DMS53 treated with DMSO at 0.1 percent for 48 hours (cell line): ENCODE measurements around the gene EDAR.

Experiments
- DNase-seq: peaks from one replicate; lab custom pipeline; 2025; ENCODE audit not compliant: unreplicated experiment; lab: John Stamatoyannopoulos, UW

EDAR gene

GRCh38 chr2:108870069-108870644 lies 118.9 kb downstream of the EDAR start:
- DNase-seq, result no peak

- DNase-seq, result no peak
Measured at GRCh38 chr2:108869542-108869941, 119.5 kb downstream of the EDAR start.

GRCh38 chr2:108868911-108869310 lies 120.1 kb downstream of the EDAR start:
- DNase-seq, result no peak

- no peak for DNase-seq
Measured at GRCh38 chr2:108866041-108866440, 123.0 kb downstream of the EDAR start.

GRCh38 chr2:108858894-108859293 lies 130.1 kb downstream of the EDAR start:
- DNase-seq, result no peak

GRCh38 chr2:108855194-108855593 lies 133.8 kb downstream of the EDAR start:
- peak; percentile 39 for DNase-seq

GRCh38 chr2:108854484-108854883 lies 134.5 kb downstream of the EDAR start:
- no peak for DNase-seq

GRCh38 chr2:108853421-108853820 lies 135.6 kb downstream of the EDAR start:
- no peak for DNase-seq

GRCh38 chr2:108852375-108852774 lies 136.6 kb downstream of the EDAR start:
- no peak for DNase-seq

GRCh38 chr2:108847000-108847399 lies 142.0 kb downstream of the EDAR start:
- no peak for DNase-seq

GRCh38 chr2:108845923-108846322 lies 143.1 kb downstream of the EDAR start:
- DNase-seq, result no peak
